DMS153 (cell line): Measurements from ENCODE around the gene PRRT1.
"Not testable (repeated sequence)": the region's sequence is repeated elsewhere in the genome, so short reads cannot be mapped to it uniquely, and the experiment has no call there.

Experiments
- DNase-seq: peaks from one replicate; lab custom pipeline; 2025; lab: John Stamatoyannopoulos, UW

PRRT1 gene

GRCh38 chr6:32149932-32150870, 1.5 kb downstream of the PRRT1 start:
- no peak for DNase-seq

DNA sequence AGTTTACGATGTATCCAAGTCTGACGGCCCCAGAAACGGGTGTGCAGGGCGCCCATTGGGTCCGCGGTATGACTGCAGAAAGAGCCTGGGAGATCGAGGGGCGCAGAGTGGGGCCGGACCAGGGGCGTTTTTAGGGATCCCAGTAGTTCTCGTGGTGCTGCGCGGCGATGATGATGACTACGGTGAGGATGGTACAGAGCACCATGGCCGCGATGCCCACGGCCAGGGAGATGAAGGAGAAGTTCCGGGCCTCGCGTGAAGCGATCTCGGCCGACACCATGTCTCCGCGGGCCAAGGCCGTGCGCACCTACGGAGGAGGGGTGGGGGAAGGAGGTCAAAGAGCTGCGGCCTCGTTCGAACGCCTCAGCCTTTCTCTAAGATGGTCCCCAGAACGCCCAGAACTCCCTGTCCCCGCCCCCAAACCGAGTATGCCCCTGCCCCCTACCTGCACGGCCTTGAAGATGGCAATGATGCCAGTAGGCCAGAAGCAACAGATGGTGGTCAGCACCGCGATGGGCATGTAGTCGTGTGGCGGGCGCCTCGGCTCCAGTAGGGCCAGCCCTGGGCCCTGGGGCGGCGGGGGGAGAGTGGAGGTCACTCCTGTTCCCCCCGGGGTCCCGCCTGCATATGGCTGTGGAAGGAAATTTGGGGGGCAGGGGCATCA, 2.5 kb downstream of the PRRT1 start:
- DNase-seq: no peak

GRCh38 chr6:32148289-32149091, 3.2 kb downstream of the PRRT1 start:
- no peak for DNase-seq

- DNase-seq: no peak
Measured at GRCh38 chr6:32147401-32148132, 4.2 kb downstream of the PRRT1 start.

GRCh38 chr6:32146687-32147086, 5.1 kb downstream of the PRRT1 start:
- DNase-seq: no peak

DNA sequence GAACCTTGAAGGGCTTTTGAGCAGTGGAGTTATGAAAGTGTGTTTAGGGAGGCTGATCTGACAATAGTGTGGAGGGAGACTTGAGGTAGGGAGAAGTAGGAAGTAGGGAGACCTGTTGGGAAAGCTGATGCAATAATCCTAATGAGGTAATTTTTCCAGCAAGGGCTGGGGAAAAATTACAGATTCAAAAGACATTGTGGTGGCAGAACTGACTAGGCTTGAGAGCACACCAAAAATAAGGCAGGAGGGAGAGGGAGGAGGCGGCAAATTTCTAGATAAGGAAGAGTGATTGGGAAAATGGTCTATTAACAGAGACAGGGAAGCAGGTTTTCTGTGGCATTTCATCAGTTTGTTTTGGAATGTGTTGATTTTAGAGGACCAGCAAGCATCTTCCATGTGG, 5.5 kb downstream of the PRRT1 start:
- no peak for DNase-seq

- DNase-seq: not testable (repeated sequence)
Measured at GRCh38 chr6:32144238-32144637, 7.5 kb downstream of the PRRT1 start.

DNA sequence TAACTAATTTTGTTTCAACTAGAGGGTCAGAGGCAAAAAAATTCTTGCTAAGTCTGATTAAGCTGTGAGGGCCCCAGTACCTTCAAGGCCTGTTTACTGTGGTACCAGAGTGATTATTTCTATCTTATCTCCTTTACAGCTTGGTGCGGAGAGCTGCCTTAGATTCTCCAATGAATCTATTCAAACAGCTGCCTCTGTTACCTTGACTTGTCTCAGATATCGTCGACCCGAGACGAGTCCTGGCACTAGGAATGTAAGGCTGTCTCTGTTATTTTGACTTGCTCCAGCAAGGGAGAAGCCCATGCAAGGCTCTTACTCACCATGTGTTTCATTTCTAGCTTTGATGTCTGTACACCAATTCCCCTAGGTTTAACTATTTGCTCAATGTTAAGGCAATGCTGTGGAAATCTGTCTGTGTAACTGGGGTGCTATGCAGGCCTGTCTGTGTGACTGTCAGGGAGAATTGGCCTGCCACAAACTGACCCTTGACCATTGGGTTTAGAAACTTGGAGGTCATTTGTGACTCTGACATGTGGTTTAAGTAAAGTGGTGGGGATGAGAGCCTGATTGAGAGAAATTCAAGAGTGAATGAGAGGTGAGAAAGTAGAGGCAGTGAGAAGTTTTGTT, 11.2 kb downstream of the PRRT1 start:
- DNase-seq: no peak

DNA sequence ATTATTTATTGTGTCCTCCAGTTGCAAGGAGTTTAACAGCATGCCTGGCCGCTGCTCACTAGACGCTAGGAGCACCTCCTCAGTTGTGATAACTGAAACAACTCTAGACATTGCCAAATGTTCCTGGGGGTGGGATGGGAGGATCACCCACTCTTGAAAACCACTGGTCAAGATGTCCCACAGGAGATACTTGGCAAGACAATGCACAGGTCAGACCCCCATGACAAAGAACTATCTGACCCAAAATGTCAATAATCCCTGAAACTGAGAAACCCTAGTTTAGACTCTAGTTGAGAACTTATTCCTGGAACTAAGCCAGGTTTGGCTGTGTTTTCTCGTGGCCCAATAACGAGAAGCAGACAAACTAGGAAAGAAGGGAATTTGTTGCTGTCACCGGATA, 12.1 kb downstream of the PRRT1 start:
- no peak for DNase-seq

DNA sequence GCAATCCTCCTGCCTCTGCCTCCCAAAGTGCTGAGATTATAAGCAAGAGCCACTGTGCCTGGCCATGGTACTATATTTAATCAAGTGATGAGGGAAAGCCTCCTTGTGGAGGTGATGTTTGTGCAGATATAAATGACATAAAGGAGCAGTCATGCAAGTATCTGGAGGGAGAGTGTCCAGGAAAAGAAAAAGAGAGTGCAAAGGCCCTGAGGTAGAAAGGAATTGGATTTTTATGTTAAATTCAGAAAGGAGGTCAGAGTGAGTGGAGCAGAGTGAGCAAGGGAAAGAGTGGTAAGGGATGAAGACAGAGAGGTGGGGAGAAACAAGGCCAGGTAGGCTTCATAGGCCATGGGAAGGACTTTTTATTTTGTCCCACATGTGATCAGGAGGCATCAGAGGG, 14.3 kb downstream of the PRRT1 start:
- no peak for DNase-seq

- DNase-seq: no peak
Measured at GRCh38 chr6:32133786-32134185, 18.0 kb downstream of the PRRT1 start.

DNA sequence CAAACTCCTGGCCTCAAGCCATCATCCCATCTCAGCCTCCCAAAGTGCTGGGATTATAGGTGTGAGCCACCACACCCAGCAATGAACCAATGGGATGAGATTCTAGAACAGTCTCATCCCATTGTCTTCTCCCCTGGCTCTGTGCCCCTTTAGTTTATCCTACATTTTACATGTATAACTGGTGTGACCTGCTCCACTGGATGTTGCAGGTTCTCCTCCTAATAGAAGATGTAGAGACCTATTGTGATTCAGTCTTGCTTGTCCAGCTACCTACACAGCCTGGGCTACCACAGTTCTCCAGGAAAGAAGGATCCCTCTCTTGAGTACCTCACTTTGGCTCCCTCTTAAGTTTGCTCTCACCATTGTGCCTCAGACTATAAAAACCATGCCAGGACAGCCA, 19.6 kb downstream of the PRRT1 start:
- no peak for DNase-seq

GRCh38 chr6:32131439-32131948, 20.2 kb downstream of the PRRT1 start:
- no peak for DNase-seq

GRCh38 chr6:32129297-32130088, 22.2 kb downstream of the PRRT1 start:
- no peak for DNase-seq

GRCh38 chr6:32128751-32129296, 22.9 kb downstream of the PRRT1 start:
- no peak for DNase-seq

DNA sequence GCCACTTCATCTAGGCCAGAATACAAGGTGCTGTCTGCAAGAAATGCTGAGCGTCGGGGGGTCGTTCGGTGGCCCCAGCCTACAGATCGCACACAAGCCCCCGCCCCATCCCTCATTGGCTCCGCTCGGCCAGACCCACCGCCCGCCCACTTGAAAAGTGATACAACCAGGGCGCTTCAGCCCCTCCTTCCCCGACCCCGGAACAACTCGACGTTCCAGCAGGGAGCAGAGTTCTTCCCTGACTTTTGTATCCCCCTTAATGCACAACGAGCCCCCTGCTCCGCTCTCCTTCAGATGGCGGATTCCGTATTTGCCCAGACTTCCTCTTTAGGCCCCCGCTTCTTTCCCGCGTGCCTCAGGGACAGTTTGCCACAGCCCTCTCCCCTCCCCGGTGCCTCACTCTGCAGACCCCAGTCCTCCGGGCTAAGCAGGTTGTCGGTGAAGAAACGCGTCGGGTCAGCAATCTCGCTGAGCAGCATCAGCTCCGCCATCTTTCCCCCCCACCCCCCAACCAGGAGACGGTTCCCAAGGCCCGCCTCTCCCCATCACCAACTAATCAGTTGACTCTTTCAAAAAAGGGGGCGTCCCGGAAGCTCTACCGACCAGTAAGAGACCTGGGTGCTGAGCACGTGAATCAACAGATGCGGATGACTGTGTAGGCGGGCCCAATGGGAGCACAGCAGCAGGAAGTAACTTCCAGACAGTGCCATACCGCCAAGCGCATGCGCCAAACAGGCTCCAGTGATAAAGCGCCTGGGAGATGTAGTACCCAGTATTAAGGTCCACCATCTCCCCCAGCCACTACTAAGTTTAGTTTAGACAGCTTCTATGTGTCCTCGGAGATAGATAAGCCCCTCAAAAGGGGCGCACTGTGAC, 23.8 kb downstream of the PRRT1 start, which contains the start of gene ATF6B:
Gene ATF6B (minus strand): TSS at position 530 of the 876 bp plus-strand sequence. CDS start 39 bp downstream, at position 491.
- DNase-seq: peak; percentile 99

- DNase-seq: no peak
Measured at GRCh38 chr6:32127409-32127716, 24.4 kb downstream of the PRRT1 start.

- DNase-seq: no peak
Measured at GRCh38 chr6:32126880-32127279, 24.9 kb downstream of the PRRT1 start.

- no peak for DNase-seq
Measured at GRCh38 chr6:32123681-32124080, 28.1 kb downstream of the PRRT1 start.
